ENCODE data around the gene MED16.

MED16 gene, protein sequence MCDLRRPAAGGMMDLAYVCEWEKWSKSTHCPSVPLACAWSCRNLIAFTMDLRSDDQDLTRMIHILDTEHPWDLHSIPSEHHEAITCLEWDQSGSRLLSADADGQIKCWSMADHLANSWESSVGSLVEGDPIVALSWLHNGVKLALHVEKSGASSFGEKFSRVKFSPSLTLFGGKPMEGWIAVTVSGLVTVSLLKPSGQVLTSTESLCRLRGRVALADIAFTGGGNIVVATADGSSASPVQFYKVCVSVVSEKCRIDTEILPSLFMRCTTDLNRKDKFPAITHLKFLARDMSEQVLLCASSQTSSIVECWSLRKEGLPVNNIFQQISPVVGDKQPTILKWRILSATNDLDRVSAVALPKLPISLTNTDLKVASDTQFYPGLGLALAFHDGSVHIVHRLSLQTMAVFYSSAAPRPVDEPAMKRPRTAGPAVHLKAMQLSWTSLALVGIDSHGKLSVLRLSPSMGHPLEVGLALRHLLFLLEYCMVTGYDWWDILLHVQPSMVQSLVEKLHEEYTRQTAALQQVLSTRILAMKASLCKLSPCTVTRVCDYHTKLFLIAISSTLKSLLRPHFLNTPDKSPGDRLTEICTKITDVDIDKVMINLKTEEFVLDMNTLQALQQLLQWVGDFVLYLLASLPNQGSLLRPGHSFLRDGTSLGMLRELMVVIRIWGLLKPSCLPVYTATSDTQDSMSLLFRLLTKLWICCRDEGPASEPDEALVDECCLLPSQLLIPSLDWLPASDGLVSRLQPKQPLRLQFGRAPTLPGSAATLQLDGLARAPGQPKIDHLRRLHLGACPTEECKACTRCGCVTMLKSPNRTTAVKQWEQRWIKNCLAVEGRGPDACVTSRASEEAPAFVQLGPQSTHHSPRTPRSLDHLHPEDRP

DNA sequence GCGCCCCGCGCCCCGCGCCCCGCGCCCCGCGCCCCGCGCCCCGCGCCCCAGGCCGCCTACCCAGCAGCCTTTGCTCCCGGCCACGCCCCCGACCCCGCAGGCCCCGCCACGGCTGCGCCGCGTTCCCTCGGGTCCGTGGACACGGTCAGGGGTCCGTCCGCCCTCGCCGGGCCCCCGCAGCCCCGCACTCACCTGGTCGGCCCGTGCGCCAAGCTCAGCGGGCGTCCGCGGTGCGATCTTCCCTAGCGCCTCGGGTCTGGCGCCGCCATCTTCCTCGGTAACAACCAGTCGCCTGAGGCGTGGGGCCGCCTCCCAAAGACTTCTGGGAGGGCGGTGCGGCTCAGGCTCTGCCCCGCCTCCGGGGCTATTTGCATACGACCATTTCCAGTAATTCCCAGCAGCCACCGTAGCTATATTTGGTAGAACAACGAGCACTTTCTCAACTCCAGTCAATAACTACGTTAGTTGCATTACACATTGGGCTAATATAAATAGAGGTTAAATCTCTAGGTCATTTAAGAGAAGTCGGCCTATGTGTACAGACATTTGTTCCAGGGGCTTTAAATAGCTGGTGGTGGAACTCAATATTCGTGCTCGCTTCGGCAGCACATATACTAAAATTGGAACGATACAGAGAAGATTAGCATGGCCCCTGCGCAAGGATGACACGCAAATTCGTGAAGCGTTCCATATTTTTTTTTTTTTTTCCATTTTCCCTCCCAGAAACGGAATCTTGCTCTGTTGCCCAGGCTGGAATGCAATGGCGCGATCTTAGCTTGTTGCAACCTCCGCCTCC lies at the start of gene MED16, which contains the start of gene RNU6-9:
Gene MED16, minus strand, starts transcription at position 294 of the 796 bp plus-strand sequence. CDS start 2,056 bp downstream, outside the sequence.
Gene RNU6-9, plus strand, starts transcription at position 591 of the 796 bp plus-strand sequence.
- DNase-seq, result peak; percentile 88

DNA sequence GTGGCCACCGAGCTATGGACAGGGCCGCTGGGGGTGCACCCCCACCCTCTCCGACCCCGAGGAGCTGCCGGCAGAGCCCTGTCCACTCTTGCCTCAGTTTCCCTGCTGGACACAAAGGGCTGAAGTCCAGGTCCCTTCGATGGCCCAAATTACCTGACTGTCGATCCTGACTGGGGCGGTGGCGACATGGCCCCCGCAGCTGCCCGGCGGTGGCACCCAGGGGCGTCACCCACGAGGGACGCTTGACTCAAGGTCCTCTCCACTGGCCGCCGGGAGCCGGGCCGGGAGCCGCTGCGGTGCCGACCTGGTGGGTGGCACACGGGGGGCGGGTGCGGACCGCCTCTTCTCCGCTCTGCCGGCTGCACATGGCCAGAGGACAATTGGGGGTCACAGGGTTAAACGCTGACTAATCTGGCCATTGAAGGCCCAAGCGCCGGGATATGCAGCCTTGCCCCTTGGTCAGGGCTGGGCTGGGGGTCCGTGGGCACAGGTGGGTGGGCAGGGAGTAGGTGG lies 49.2 kb upstream of the MED16 start:
- DNase-seq, result no peak

GRCh38 chr19:941292-942132 lies 48.5 kb upstream of the MED16 start:
- no peak for DNase-seq

- DNase-seq, result peak; percentile 68
Measured at GRCh38 chr19:940591-941291, 47.8 kb upstream of the MED16 start.

DNA sequence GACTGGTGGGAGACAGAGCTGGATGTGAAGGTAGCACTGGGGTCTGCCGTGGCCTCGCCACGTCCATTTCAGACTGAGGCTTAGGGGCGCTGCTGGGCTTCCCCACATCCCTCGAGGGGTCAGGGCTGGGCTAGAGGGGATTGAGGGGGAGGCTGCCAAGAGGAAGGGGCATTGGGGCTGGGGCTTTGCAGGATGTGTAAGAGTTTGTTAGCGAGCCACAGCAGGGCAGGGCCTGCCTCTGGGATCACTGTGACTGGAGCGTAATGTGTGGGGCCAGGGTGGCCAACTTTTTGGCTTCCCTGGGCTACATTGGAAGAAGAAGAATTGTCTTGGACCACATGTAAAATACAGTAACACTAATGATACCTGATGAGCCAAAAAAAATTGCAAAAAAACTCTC lies 46.9 kb upstream of the MED16 start:
- no peak for DNase-seq

GRCh38 chr19:939439-939838 lies 46.5 kb upstream of the MED16 start:
- no peak for DNase-seq

DNA sequence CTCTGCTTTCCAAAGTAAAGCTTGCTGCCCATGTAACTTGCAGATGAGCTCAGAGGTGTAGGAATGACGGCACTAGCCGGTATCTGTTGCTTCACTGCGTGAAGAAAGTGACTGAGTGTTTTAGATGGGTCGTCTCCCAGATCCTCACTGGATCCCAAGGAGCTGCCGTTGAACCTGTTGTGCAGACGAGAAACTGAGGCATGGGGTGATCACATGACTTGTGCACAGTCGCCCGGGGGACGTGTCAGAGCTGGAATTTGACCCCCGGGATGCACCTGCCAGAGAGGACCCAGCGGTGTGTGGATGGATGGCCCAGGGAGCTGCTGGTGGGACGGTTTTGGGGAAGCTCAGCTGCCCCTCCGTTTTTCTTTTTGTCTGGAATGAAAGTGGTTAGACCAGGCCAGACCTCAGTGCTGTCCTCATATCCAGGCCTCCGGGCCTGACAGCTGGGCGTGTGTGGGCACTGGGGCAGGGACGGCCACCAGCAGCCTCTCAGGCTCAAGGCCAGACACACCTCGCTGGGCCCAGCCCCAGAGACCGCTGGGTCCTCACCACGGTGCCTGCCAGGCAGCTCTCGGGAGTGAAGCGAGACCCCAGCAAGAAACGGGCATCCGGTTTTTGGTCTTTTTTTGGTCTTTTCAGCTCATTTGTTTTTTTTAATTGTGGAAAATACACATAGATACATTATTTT lies 45.4 kb upstream of the MED16 start:
- no peak for DNase-seq

DNA sequence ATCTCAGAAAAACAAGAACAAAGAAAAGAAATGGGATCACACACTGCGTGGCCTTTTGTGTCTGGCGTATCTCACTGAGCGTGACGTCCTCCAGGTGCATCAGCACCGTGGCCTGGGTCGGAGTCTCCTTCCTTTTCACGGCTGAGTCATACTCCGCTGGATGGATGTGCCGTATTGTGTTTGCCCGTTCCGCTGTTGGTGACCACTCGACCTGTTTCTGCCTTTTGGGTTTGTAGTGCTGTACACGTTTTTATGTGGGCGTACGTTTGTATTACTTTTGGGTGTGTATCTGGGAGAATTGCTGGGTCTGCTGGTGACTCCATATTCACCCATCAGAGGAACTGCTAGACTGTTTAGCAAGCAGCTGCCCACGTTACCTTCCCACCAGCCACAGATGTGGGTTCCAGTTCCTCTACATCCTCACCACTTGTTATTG lies 44.3 kb upstream of the MED16 start:
- no peak for DNase-seq

- no peak for DNase-seq
Measured at GRCh38 chr19:936175-936546, 43.2 kb upstream of the MED16 start.

- DNase-seq, result no peak
Measured at GRCh38 chr19:934865-935479, 42.0 kb upstream of the MED16 start.

DNA sequence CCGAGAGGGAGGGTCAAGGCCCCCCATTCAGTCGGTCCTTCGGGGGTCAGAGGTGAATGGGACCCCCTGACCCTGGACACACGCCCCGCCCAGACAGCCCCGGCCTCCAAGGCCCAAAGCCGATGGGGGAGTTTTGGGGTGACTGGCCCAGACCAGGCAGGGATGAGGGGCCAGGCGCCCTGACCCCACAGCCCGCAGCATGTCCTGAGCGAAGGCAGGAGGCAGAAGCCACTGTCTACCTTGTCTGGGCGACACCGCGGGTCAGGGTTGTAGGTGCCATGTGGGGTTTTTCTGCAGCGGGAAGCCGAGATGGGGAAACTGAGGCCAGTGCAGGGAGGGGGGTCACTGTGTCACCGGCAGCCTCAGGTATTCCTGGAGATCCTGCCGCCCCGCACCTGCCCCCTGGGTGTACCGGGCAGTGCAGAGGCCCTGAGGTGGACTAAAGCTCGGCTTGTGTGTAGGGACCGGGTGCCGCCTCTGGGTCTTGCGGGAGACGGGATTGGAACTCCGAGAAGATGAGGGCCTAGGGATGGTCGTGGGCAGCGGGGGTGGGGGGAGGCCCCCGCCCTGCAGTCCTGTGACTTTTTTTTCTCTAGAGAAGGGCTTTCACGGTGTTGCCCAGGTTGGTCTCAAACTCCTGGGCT lies 41.3 kb upstream of the MED16 start:
- no peak for DNase-seq

GRCh38 chr19:933553-933882 lies 40.5 kb upstream of the MED16 start:
- no peak for DNase-seq

- peak; percentile 33 for DNase-seq
Measured at GRCh38 chr19:932648-933552, 39.9 kb upstream of the MED16 start.

DNA sequence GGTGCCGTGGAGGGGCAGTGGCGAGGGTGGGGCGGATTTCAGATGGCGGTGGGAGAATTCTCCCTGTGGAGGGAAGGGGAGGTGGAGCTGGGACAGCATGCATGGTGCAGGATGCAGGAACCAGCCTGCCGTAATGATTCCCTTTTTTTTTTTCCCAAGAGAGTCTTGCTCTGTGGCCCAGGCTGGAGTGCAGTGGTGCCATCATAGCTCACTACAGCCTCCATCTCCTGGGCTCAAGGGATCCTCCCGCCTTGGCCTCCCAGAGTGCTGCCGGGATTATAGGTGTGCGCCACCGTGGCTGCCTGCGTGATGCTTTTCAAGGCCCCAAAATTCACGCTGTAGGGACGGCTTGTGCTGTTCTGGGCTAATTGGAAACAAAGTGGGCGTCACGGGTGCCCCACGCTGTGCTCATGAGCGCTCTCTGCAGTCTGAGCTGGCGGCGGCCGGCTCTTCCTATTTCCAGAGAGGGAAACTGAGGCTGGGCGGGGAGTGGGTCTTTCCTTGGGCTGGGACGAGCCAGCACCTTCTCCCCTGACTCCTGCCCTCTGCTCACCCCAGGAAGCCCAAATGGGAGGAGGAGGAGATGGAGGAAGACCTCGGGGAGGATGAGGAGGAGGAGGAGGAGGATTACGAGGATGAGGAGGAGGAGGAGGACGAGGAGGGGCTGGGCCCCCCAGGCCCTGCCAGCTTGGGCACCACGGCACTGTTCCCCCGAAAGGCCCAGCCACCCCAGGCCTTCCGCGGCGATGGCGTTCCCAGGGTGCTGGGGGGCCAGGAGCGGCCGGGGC lies 39.1 kb upstream of the MED16 start:
- DNase-seq, result no peak

DNA sequence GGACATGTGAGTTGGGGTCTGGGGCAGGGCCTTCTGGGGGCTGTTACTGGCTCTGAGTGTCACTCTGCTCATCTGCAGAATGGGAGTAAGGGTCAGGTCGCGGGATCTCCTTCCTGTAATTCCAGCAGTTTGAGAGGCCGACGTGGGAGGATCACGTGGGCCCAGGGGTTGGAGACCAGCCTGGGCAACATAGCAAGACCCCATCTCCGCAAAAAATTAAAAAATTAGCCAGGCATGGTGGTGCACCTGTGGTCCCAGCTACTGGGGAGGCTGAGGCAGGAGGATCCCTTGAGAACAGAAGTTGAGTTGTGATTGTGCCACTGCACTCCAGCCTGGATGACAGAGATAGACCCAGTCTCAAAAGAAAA lies 36.9 kb upstream of the MED16 start:
- DNase-seq, result no peak

- no peak for DNase-seq
Measured at GRCh38 chr19:929203-929890, 36.4 kb upstream of the MED16 start.
